Neural progenitor cell (in vitro differentiated cells): ENCODE measurements around the gene DHDH.

ENCODE experiments used
- CTCF ChIP-seq: fragments of 200-600 bp; sonication (generic); IDR thresholded peaks from 2 replicates; pipeline ENCODE4 v1.5.1; 2017; ENCODE audit warnings: antibody characterized with exemption, mild to moderate bottlenecking
- EZH2 ChIP-seq: fragments of 200-600 bp; sonication (generic); IDR thresholded peaks from 2 replicates; pipeline ENCODE4 v1.6.1; 2017; ENCODE audit warnings: antibody characterized with exemption, mild to moderate bottlenecking, moderate library complexity

- TF ChIP-seq CTCF (no peak), EZH2 (no peak)
Observed at GRCh38 chr19:48975947-48976847, 42.7 kb downstream of the DHDH start.
